Measurements from ENCODE around the gene ATOH8. TPM values are rescaled to one million over a fixed set of nuclear protein-coding genes. Genes with fewer than 3 reads are reported as not detected.
A peak's percentile ranks its signal among the peaks of the same experiment; 100 is the strongest.

Gene ATOH8
- total RNA-seq, 1 donor from 2014 or later: 1.8 TPM

DNA sequence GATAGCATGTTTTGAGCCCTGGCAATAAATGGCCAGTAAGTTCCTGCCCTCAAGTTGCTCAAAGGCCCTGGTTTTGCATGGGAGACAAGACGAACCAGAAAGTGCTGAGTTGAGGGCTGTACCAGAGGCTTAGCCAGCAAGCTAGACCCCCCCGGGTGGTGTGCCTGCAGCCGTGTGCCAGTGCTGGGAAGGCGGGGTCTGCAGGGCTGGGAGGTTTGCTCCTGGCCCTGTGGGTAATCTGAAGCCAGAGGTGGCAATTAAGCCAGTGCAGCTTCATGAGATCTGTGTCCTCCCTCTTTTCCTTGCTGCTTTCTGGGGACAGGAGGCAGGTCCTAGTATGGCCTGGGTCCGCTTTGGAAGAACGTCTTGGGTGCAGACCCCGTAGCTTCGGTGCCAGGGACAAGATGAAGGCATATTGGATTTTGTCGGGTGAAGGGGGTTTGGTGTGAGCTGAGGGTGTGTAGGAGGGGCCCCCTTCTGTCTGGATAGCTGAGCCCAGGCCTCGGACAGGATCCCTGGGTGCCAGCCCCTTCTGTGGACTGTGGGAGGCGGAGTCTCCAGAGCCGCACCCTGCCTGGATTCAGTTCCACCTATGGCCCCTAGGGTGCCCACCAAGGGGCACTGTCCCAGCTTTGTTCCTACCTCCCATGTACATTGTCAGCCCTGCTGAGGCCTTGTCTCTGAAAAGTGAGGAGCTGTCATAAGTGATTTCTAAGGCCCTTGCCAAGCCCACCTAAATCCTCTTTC, 15.6 kb downstream of the ATOH8 start:
- Mint-ChIP-seq H3K9me3 (ENCODE audit: unreplicated experiment) (no peaks in the 10 kb centered on the region), H3K36me3 (ENCODE audit: low read depth, unreplicated experiment) (peaks cover 3% of the 10 kb centered on the region), H3K27ac (ENCODE audit: unreplicated experiment) (no peak overlapping the region), H3K27me3 (ENCODE audit: unreplicated experiment) (peaks cover 21% of the 10 kb centered on the region), H3K4me3 (ENCODE audit: unreplicated experiment) (no peak overlapping the region), H3K4me1 (ENCODE audit: unreplicated experiment) (peaks cover 36% of the 10 kb centered on the region)
- TF ChIP-seq, protein P1, sequence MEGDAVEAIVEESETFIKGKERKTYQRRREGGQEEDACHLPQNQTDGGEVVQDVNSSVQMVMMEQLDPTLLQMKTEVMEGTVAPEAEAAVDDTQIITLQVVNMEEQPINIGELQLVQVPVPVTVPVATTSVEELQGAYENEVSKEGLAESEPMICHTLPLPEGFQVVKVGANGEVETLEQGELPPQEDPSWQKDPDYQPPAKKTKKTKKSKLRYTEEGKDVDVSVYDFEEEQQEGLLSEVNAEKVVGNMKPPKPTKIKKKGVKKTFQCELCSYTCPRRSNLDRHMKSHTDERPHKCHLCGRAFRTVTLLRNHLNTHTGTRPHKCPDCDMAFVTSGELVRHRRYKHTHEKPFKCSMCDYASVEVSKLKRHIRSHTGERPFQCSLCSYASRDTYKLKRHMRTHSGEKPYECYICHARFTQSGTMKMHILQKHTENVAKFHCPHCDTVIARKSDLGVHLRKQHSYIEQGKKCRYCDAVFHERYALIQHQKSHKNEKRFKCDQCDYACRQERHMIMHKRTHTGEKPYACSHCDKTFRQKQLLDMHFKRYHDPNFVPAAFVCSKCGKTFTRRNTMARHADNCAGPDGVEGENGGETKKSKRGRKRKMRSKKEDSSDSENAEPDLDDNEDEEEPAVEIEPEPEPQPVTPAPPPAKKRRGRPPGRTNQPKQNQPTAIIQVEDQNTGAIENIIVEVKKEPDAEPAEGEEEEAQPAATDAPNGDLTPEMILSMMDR (IDR thresholded peaks at IDR 0.05; ENCODE audit: unreplicated experiment): peak; percentile 59
- peak; percentile 49 for DNase-seq (ENCODE audit: low spot score)

DNA sequence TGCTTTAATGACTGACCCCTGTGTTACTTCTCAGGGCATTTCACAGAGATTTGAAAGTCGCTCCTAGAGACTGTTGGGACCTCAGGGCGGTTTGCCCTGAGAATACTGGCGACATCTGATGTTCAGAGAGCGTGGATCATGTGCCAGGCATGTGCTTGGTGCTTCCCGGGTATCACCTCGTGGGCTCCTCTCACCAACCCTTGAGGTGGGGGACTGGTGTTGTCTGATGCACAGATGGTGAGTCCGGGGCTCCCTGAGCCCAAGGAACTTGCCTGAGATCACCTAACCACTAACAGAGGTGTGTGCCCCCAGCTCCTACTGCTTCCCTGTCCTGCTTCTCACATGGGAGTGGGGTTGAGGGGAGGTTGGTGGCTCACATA, 16.2 kb downstream of the ATOH8 start:
- Mint-ChIP-seq H3K36me3 (ENCODE audit: low read depth, unreplicated experiment) (peaks cover 3% of the 10 kb centered on the region), H3K4me3 (ENCODE audit: unreplicated experiment) (no peak overlapping the region), H3K27me3 (ENCODE audit: unreplicated experiment) (peaks cover 17% of the 10 kb centered on the region), H3K4me1 (ENCODE audit: unreplicated experiment) (peaks cover 31% of the 10 kb centered on the region), H3K9me3 (ENCODE audit: unreplicated experiment) (no peaks in the 10 kb centered on the region), H3K27ac (ENCODE audit: unreplicated experiment) (no peak overlapping the region)
- TF ChIP-seq, protein P1 (IDR thresholded peaks at IDR 0.05; ENCODE audit: unreplicated experiment): peak; percentile 17
- DNase-seq (ENCODE audit: low spot score): no peak

DNA sequence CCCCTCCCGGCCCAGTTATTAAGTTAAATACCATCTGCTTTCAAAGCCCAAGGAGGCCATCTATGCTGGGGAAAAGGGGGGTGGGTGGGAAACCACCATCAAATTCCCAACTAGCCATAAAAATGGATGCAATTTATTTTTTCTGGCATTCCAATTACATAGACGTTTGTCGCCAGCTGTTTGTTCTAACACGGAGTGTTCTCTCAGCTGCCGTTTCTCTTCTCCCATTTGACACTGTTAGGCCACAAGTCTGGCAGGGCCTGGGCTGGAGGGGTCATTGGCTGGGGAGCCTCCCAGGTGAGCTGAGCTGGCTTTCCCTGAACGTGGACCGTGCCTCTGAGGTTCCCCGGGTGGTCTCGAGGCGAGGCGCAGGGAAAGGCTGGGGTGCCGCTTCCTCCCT, 16.6 kb downstream of the ATOH8 start:
- Mint-ChIP-seq H3K4me1 (ENCODE audit: unreplicated experiment) (peaks cover 27% of the 10 kb centered on the region), H3K9me3 (ENCODE audit: unreplicated experiment) (no peaks in the 10 kb centered on the region), H3K4me3 (ENCODE audit: unreplicated experiment) (no peak overlapping the region), H3K36me3 (ENCODE audit: low read depth, unreplicated experiment) (peaks cover 3% of the 10 kb centered on the region), H3K27ac (ENCODE audit: unreplicated experiment) (no peak overlapping the region), H3K27me3 (ENCODE audit: unreplicated experiment) (peaks cover 17% of the 10 kb centered on the region)
- DNase-seq (ENCODE audit: low spot score): no peak
- TF ChIP-seq, protein P1 (IDR thresholded peaks at IDR 0.05; ENCODE audit: unreplicated experiment): no peak

DNA sequence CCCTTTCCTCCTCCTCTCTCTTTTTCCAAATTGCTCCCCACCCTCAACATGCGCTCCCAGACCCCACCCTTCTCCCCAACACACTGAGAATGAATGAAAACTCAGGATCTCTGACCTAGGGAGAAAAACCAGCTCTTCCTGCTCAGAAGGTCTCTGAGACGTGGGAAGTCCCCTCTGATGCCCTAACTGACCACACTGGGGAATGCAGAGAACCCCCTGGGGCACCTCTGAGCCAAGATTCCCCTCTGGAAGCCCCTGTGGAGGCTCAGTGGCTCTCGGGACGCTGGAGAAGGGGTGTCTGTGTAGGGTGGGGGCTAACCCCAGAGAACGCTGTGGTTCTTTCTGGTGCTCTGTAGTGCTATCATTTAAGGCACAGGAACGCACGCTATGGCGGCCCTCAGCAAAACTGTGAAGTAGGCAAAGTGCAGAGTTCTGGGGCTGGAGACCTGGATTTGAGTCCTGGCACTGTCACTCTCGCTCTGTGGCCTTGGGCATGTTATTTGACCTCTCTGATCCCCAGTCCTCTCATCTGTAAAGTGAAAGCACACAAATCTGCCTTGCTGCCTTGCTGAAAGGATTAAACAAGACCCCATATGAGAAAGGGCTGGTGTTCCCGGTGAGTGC, 17.1 kb downstream of the ATOH8 start:
- peaks cover 3% of the 10 kb centered on the region for H3K36me3 Mint-ChIP-seq (ENCODE audit: low read depth, unreplicated experiment)
- H3K4me1 Mint-ChIP-seq (ENCODE audit: unreplicated experiment): peaks cover 22% of the 10 kb centered on the region
- H3K4me3 Mint-ChIP-seq (ENCODE audit: unreplicated experiment): no peak overlapping the region
- no peaks in the 10 kb centered on the region for H3K9me3 Mint-ChIP-seq (ENCODE audit: unreplicated experiment)
- DNase-seq (ENCODE audit: low spot score): no peak
- no peak overlapping the region for H3K27ac Mint-ChIP-seq (ENCODE audit: unreplicated experiment)
- TF ChIP-seq, protein P1 (IDR thresholded peaks at IDR 0.05; ENCODE audit: unreplicated experiment): no peak
- peaks cover 17% of the 10 kb centered on the region for H3K27me3 Mint-ChIP-seq (ENCODE audit: unreplicated experiment)

DNA sequence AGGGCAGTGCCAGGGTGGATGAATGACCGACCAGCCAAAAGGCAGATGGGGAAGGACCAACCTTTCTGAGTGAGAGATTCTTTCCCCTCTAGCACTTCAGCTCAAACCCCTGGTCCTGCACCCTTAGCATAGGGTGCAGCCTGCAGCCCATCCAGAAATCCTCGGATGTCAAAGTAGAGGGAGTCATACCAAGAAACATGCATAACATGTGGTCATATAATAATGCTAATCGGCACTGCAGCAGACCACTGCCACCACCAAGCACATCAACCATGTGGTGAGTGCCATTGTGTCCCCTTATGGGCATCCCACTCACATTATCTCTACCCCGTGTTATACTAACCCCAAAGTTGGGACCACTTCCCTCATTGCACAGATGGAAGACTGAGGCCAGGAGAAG, 17.7 kb downstream of the ATOH8 start:
- H3K27me3 Mint-ChIP-seq (ENCODE audit: unreplicated experiment): peaks cover 13% of the 10 kb centered on the region
- no peak overlapping the region for H3K27ac Mint-ChIP-seq (ENCODE audit: unreplicated experiment)
- no peak for DNase-seq (ENCODE audit: low spot score)
- TF ChIP-seq, protein P1 (IDR thresholded peaks at IDR 0.05; ENCODE audit: unreplicated experiment): no peak
- peaks cover 18% of the 10 kb centered on the region for H3K4me1 Mint-ChIP-seq (ENCODE audit: unreplicated experiment)
- peaks cover 3% of the 10 kb centered on the region for H3K36me3 Mint-ChIP-seq (ENCODE audit: low read depth, unreplicated experiment)
- no peaks in the 10 kb centered on the region for H3K9me3 Mint-ChIP-seq (ENCODE audit: unreplicated experiment)
- no peak overlapping the region for H3K4me3 Mint-ChIP-seq (ENCODE audit: unreplicated experiment)
